ENCODE data around the gene EPS8. TPM values are rescaled to one million over a fixed set of nuclear protein-coding genes. Genes with fewer than 3 reads are reported as not detected.

Gene EPS8
- total RNA-seq, 1 experiment from 2014 or later: 13.9 TPM

DNA sequence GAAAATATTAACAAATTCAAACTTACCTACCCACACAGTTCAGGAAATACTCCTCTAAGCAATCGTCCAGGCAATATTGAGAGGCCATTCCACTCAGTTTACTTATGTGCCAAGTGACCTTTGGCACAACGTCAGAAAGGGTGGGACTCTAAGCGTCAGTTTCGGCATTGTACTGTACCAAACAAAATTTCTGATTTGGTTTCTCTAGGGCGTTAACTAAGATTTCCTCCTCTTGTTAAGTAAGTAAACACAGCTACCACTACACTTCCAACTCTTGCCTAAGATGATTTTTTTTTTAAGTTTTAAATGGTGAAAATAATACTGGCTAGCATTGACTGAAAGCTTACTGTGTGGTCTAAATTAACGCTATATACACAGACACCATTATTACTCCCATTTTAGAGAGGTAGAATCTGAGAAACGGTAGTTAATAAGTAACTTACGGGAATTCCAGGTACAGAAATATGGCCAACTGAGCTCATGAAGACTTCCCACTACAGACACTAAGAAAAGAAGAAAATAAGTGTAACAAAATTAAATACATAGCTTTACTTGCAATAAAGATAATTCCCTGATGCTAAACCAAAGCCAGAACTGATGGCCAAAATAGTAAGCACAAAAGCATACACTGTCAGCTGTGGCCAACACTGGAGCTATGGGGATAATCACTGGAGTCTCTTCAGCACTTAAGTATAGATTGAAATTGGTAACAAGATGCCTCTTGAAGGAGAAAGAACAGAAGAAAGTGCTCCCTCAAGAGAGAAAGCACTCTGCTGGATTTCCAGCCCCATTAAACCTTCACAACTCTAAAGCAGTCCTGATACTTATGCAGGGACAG lies 76.1 kb downstream of the EPS8 start:
- Mint-ChIP-seq H3K36me3 (ENCODE audit: insufficient read depth, unreplicated experiment) (no peaks in the 10 kb centered on the region), H3K4me1 (ENCODE audit: low read depth, unreplicated experiment) (peaks cover 17% of the 10 kb centered on the region), H3K27ac (ENCODE audit: unreplicated experiment) (peak overlapping the region; percentile 96), H3K27me3 (ENCODE audit: insufficient read depth, unreplicated experiment) (no peaks in the 10 kb centered on the region), H3K9me3 (ENCODE audit: unreplicated experiment) (no peaks in the 10 kb centered on the region), H3K4me3 (ENCODE audit: unreplicated experiment) (peak overlapping the region; percentile 86)
- ChIA-PET POLR2A (no interaction called here), CTCF (interaction anchor here (0.7 to 0.9 kb wide), 2 partner anchors 120 to 190 kb away, joined by 3 read pairs; no protein-coding TSS in a partner anchor)
- intact Hi-C loops (cut with micrococcal nuclease; ENCODE audit: unreplicated experiment): loop anchor here (2.0 kb wide), 3 partner anchors 68 to 122 kb away; no protein-coding TSS in a partner anchor
- H3K9me3 ChIP-seq: no peaks in the 10 kb centered on the region
- H3K4me1 ChIP-seq: peaks cover 26% of the 10 kb centered on the region
- TSS peak; percentile 93 for BruUV-seq (replicated peaks)
- DNase-seq: peak; percentile 53 to 67
- TF ChIP-seq, protein P1, sequence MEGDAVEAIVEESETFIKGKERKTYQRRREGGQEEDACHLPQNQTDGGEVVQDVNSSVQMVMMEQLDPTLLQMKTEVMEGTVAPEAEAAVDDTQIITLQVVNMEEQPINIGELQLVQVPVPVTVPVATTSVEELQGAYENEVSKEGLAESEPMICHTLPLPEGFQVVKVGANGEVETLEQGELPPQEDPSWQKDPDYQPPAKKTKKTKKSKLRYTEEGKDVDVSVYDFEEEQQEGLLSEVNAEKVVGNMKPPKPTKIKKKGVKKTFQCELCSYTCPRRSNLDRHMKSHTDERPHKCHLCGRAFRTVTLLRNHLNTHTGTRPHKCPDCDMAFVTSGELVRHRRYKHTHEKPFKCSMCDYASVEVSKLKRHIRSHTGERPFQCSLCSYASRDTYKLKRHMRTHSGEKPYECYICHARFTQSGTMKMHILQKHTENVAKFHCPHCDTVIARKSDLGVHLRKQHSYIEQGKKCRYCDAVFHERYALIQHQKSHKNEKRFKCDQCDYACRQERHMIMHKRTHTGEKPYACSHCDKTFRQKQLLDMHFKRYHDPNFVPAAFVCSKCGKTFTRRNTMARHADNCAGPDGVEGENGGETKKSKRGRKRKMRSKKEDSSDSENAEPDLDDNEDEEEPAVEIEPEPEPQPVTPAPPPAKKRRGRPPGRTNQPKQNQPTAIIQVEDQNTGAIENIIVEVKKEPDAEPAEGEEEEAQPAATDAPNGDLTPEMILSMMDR (IDR thresholded peaks at IDR 0.05; ENCODE audit: insufficient read depth in 1 of 2, low read depth in 1 of 2, low read length in 1 of 2, severe bottlenecking in 1 of 2, unreplicated experiment in 1 of 2): no peak
- peak overlapping the region; percentile 32 for H3K4me3 ChIP-seq (ENCODE audit: low read depth, low read length)
- no peaks in the 10 kb centered on the region for H3K36me3 ChIP-seq (ENCODE audit: control insufficient read depth, insufficient read depth, low read length)
- no peaks in the 10 kb centered on the region for H3K27me3 ChIP-seq (replicated peaks; ENCODE audit: control insufficient read depth, insufficient read depth, low read length)

DNA sequence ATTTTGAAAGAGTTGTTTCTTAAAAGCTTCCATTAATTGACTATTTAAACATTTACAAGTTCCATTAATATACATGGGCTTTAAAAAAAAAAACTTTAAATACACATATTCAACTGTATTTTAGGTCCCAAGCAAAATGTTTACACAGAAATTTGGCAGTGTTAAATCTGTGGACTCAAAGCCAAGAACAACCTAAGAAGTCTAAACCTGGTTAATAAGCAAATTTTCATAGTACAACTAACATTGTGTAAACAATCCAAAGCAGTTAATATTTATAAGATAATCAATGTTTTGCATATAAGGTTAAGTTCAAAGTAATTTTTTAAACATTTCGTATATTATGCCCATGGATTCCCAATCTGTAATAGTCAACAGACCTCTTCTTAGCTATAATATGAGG lies 77.0 kb downstream of the EPS8 start:
- Mint-ChIP-seq H3K27me3 (ENCODE audit: insufficient read depth, unreplicated experiment) (no peaks in the 10 kb centered on the region), H3K4me1 (ENCODE audit: low read depth, unreplicated experiment) (peaks cover 17% of the 10 kb centered on the region), H3K4me3 (ENCODE audit: unreplicated experiment) (peak overlapping the region; percentile 86), H3K27ac (ENCODE audit: unreplicated experiment) (peak overlapping the region; percentile 96), H3K36me3 (ENCODE audit: insufficient read depth, unreplicated experiment) (no peaks in the 10 kb centered on the region), H3K9me3 (ENCODE audit: unreplicated experiment) (no peaks in the 10 kb centered on the region)
- Histone ChIP-seq H3K4me1 (peaks cover 26% of the 10 kb centered on the region), H3K4me3 (ENCODE audit: low read depth, low read length) (peak overlapping the region; percentile 32), H3K9me3 (no peaks in the 10 kb centered on the region), H3K36me3 (ENCODE audit: control insufficient read depth, insufficient read depth, low read length) (no peaks in the 10 kb centered on the region), H3K27me3 (replicated peaks; ENCODE audit: control insufficient read depth, insufficient read depth, low read length) (no peaks in the 10 kb centered on the region)
- DNase-seq: no peak
- ChIA-PET POLR2A (no interaction called here), CTCF (no interaction called here)
- intact Hi-C loops (cut with micrococcal nuclease; ENCODE audit: unreplicated experiment): loop anchor here (2.0 kb wide), 3 partner anchors 69 to 121 kb away; no protein-coding TSS in a partner anchor
- no TSS peak for BruUV-seq (replicated peaks)
- TF ChIP-seq, protein P1 (IDR thresholded peaks at IDR 0.05; ENCODE audit: insufficient read depth in 1 of 2, low read depth in 1 of 2, low read length in 1 of 2, severe bottlenecking in 1 of 2, unreplicated experiment in 1 of 2): no peak

DNA sequence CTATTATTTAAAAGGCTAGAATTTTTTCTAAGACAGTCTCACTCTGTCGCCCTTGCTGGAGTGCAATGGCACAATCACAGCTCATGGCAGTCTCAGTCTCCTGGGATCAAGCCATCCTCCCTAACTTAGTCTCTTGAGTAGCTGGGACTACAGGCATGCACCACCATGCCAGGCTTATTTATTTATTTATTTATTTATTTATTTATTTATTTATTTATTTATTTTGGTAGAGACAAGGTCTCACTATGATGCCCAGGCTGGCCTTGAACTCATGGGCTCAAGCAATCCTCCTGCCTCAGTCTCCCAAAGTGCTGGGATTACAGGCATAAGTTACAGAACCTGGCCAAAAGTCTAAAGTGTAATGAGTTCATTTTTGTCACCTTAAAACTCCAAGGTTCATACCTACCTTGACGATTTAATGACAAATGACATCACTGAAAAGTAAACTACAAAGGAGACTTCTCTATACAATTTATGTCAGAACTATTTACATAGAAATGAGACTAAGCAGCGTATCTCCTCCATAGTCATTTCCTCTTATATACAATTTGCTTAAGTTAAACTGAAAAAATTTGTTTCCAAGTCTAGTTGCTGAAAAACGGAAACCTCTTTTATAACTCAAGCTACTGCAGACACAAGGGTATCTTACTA lies 78.2 kb downstream of the EPS8 start:
- 0 out of 2 replicates have a peak overlapping the region, but pooled peaks have one; percentile 9 for H3K4me3 ChIP-seq (ENCODE audit: low read depth, low read length)
- no peaks in the 10 kb centered on the region for H3K36me3 ChIP-seq (ENCODE audit: control insufficient read depth, insufficient read depth, low read length)
- no peak overlapping the region for H3K27ac Mint-ChIP-seq (ENCODE audit: unreplicated experiment)
- no peak for DNase-seq
- H3K9me3 ChIP-seq: no peaks in the 10 kb centered on the region
- intact Hi-C loops (cut with micrococcal nuclease; ENCODE audit: unreplicated experiment): no loop called here
- H3K4me1 Mint-ChIP-seq (ENCODE audit: low read depth, unreplicated experiment): peaks cover 20% of the 10 kb centered on the region
- peaks cover 22% of the 10 kb centered on the region for H3K4me1 ChIP-seq
- ChIA-PET POLR2A (interaction anchor here (0.6 kb wide), 1 partner anchor 940 kb away, joined by 3 read pairs; no protein-coding TSS in a partner anchor), CTCF (no interaction called here)
- H3K27me3 Mint-ChIP-seq (ENCODE audit: insufficient read depth, unreplicated experiment): no peaks in the 10 kb centered on the region
- TF ChIP-seq, protein P1 (IDR thresholded peaks at IDR 0.05; ENCODE audit: insufficient read depth in 1 of 2, low read depth in 1 of 2, low read length in 1 of 2, severe bottlenecking in 1 of 2, unreplicated experiment in 1 of 2): no peak
- peak overlapping the region; percentile 30 for H3K4me3 Mint-ChIP-seq (ENCODE audit: unreplicated experiment)
- no peaks in the 10 kb centered on the region for H3K9me3 Mint-ChIP-seq (ENCODE audit: unreplicated experiment)
- no peaks in the 10 kb centered on the region for H3K36me3 Mint-ChIP-seq (ENCODE audit: insufficient read depth, unreplicated experiment)
- BruUV-seq (replicated peaks): no TSS peak
- H3K27me3 ChIP-seq (replicated peaks; ENCODE audit: control insufficient read depth, insufficient read depth, low read length): no peaks in the 10 kb centered on the region

All from Caco-2 (cell line).